Testis (tissue), 2 donors: ENCODE data around the gene SDS.

Experiments
- CTCF ChIP-seq, 3 experiments: fragments of 450-650 bp in 2 of 3; fragments of 200-600 bp in 1 of 3; sonication (generic) in 1 of 3; IDR thresholded peaks; one replicate each; pipeline ENCODE4 v1.5.1; 2016 to 2019; ENCODE audit warnings: antibody characterized with exemption in 3 of 3, mild to moderate bottlenecking in 2 of 3, moderate library complexity in 1 of 3
- POLR2A ChIP-seq: fragments of 450-650 bp; IDR thresholded peaks from one replicate; pipeline ENCODE4 v1.6.1; 2017; ENCODE audit warnings: antibody characterized with exemption, mild to moderate bottlenecking, moderate library complexity

DNA sequence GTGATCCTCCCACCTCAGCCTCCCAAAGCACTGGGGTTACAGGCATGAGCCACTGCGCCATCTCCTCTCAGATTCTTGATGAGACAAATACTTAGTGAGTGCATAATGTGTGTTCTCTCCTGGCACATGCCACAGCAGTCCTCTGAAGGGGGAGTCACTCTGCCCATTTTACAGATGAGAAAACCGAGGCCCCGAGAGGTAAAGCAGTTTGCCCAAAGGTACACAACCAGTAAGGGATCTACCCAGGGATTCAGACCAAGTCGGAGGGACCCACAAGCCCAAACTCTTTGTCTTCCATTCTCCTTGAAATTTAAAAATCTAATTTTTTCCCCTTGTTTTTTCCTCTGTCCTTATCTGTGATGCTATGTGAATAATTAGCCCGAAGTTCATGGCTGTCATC, 39.0 kb downstream of the SDS start:
- TF ChIP-seq CTCF (IDR thresholded peaks at IDR 0.05), result no peak
- TF ChIP-seq POLR2A, result no peak
